SK-N-SH treated with all-trans-retinoic acid at 6 μM for 48 hours (cell line): ENCODE data around the gene PCDHGA1.
"Not testable (repeated sequence)": the region's sequence is repeated elsewhere in the genome, so short reads cannot be mapped to it uniquely, and the experiment has no call there.

Experiments
- ATAC-seq: fragments of 200-7000 bp; cut with Tn5 transposase; 3 replicates; pipeline ENCODE4 v1.9.1; 2020; ENCODE audit warnings: mild to moderate bottlenecking, moderate library complexity
- ARNTL ChIP-seq: fragments of 450-650 bp; formaldehyde crosslinking; IDR thresholded peaks from 2 replicates; pipeline ENCODE4 v1.5.0; 2020; ENCODE audit warnings: low read depth, mild to moderate bottlenecking, moderate library complexity, borderline replicate concordance
- BACH2 ChIP-seq: fragments of 250-450 bp; sonication (Bioruptor Pico); IDR thresholded peaks from 2 replicates; pipeline ENCODE4 v1.9.0; 2021; ENCODE audit warnings: mild to moderate bottlenecking, borderline replicate concordance
- ESRRG ChIP-seq: fragments of 250-450 bp; sonication (Bioruptor Pico); IDR thresholded peaks from 2 replicates; pipeline ENCODE4 v1.6.1; 2021; ENCODE audit warnings: mild to moderate bottlenecking
- ISL1 ChIP-seq: fragments of 250-450 bp; sonication (Bioruptor Pico); IDR thresholded peaks from 2 replicates; pipeline ENCODE4 v2.1.2; 2022; ENCODE audit warnings: mild to moderate bottlenecking, moderate library complexity
- OSR1 ChIP-seq: fragments of 250-450 bp; sonication (Bioruptor Pico); IDR thresholded peaks from 2 replicates; pipeline ENCODE4 v1.8.0; 2022; ENCODE audit warnings: moderate library complexity, mild to moderate bottlenecking, inconsistent platforms
- PPARA ChIP-seq: fragments of 250-450 bp; sonication (Bioruptor Pico); IDR thresholded peaks from 2 replicates; pipeline ENCODE4 v1.5.0; 2020; ENCODE audit warnings: mild to moderate bottlenecking, borderline replicate concordance
- RARB ChIP-seq: fragments of 250-450 bp; sonication (Bioruptor Pico); IDR thresholded peaks from 2 replicates; pipeline ENCODE4 v1.8.0; 2021; ENCODE audit warnings: mild to moderate bottlenecking, moderate library complexity
- TCF4 ChIP-seq: fragments of 250-450 bp; sonication (Bioruptor Pico); IDR thresholded peaks from 2 replicates; pipeline ENCODE4 v1.8.0; 2021; ENCODE audit warnings: mild to moderate bottlenecking, moderate library complexity, borderline replicate concordance
- TOX ChIP-seq: fragments of 250-450 bp; sonication (Bioruptor Pico); IDR thresholded peaks from 2 replicates; pipeline ENCODE4 v1.8.0; 2021; ENCODE audit warnings: mild to moderate bottlenecking, moderate library complexity, borderline replicate concordance
- ZFP3 ChIP-seq: fragments of 250-450 bp; sonication (Bioruptor Pico); IDR thresholded peaks from 2 replicates; pipeline ENCODE4 v1.5.0; 2020; ENCODE audit warnings: mild to moderate bottlenecking, moderate library complexity
- ZFP30 ChIP-seq: fragments of 450-650 bp; formaldehyde crosslinking; IDR thresholded peaks from 2 replicates; pipeline ENCODE4 v1.5.0; 2022; ENCODE audit warnings: mild to moderate bottlenecking, moderate library complexity
- ZNF565 ChIP-seq: fragments of 450-650 bp; formaldehyde crosslinking; conservative IDR thresholded peaks from 2 replicates; pipeline ENCODE4 v1.5.0; 2020; ENCODE audit warnings: low read depth, mild to moderate bottlenecking, moderate library complexity
- ZNF70 ChIP-seq: fragments of 450-650 bp; formaldehyde crosslinking; IDR thresholded peaks from 2 replicates; pipeline ENCODE4 v1.5.0; 2020; ENCODE audit warnings: mild to moderate bottlenecking, moderate library complexity
- ZNF8 ChIP-seq: fragments of 450-650 bp; formaldehyde crosslinking; IDR thresholded peaks from 2 replicates; pipeline ENCODE4 v1.5.0; 2020; ENCODE audit warnings: mild to moderate bottlenecking, moderate library complexity
- TF ChIP-seq, protein P1 (sequence below): fragments of 250-450 bp; sonication (Bioruptor Pico); IDR thresholded peaks from 2 replicates; pipeline ENCODE4 v1.5.1; 2020; ENCODE audit warnings: low read depth, mild to moderate bottlenecking, moderate library complexity
- TF ChIP-seq, protein P2 (sequence below): fragments of 250-450 bp; sonication (Bioruptor Pico); IDR thresholded peaks from 2 replicates; pipeline ENCODE4 v1.5.1; 2021; ENCODE audit warnings: mild to moderate bottlenecking, moderate library complexity
- TF ChIP-seq, protein P3 (sequence below): fragments of 250-450 bp; sonication (Bioruptor Pico); IDR thresholded peaks from 2 replicates; pipeline ENCODE4 v1.5.0; 2020; ENCODE audit warnings: mild to moderate bottlenecking, moderate library complexity
- TF ChIP-seq, protein P4 (sequence below): fragments of 250-450 bp; sonication (Bioruptor Pico); IDR thresholded peaks from 2 replicates; pipeline ENCODE4 v1.8.0; 2021; ENCODE audit warnings: low read depth, mild to moderate bottlenecking, moderate library complexity, borderline replicate concordance
- TF ChIP-seq, protein P5 (sequence below): fragments of 250-450 bp; sonication (Bioruptor Pico); IDR thresholded peaks from 2 replicates; pipeline ENCODE4 v1.8.0; 2020; ENCODE audit warnings: mild to moderate bottlenecking, moderate library complexity, borderline replicate concordance

Gene PCDHGA1

DNA sequence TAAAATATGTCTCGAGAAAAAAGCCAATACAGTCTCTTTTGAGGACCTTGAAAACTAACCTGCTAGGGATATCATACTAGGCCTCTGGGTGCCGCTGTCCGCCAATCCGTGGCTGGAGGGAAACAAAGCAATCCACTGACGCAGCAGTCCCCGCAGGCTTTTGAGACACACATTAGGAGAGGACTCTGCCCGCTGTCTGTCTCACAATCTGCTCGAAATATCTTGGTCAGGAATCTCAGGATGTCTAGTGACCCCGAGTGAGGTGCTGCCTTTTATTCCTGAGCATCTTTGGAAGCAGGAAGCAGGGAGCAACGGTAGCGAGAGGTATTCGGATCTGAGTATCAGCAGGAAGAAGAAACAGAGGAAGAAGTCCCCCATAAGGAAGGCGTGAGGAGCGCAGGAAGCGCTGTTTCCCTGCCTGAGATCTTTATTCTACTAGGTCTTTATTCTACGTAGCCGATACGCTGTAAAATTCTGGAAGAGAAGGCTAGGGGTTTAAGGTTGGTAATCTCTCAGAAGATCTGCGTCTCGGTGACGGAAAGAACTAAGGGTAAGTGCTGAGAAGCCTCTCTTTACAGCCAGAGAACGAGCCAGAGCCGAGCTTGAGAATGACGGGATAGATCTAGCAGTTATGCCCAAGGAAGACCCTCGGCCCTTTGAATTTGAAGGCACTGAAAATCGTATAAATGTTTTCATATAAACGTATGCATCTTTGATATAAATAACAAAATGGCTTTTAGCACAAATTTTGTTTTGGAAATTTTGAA, 4.0 kb upstream of the PCDHGA1 start (continued):
- no peak for TF ChIP-seq TOX (CRISPR knock-in tag)
- TF ChIP-seq ZFP3 (CRISPR knock-in tag), result no peak
- TF ChIP-seq PPARA (CRISPR knock-in tag), result no peak
- TF ChIP-seq ZNF565 (CRISPR knock-in tag), result no peak

DNA sequence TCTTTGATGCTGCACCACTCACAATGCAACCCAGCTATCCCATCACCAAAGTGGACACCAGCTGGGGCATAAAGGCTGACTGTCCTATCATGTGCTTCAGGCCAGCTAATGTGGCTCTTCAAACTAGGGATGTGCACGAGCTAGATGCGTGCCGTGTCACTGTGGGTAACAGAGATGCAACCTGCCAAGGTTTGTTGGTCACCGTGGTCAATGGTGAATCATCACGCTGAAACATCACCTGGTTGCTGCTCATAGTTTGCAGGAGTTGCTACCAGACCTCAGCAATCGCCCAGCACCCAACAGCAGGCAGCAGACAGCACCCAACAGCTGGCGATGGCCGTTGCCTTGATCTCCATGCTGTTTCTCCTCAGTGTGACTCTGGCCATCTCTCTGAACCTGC, 2.1 kb upstream of the PCDHGA1 start:
- no peak for ATAC-seq
- TF ChIP-seq RARB (CRISPR knock-in tag) (no peak), ESRRG (no peak)
- TF ChIP-seq, protein P1, sequence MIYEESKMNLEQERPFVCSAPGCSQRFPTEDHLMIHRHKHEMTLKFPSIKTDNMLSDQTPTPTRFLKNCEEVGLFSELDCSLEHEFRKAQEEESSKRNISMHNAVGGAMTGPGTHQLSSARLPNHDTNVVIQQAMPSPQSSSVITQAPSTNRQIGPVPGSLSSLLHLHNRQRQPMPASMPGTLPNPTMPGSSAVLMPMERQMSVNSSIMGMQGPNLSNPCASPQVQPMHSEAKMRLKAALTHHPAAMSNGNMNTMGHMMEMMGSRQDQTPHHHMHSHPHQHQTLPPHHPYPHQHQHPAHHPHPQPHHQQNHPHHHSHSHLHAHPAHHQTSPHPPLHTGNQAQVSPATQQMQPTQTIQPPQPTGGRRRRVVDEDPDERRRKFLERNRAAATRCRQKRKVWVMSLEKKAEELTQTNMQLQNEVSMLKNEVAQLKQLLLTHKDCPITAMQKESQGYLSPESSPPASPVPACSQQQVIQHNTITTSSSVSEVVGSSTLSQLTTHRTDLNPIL (CRISPR knock-in tag), result no peak
- TF ChIP-seq, protein P2, sequence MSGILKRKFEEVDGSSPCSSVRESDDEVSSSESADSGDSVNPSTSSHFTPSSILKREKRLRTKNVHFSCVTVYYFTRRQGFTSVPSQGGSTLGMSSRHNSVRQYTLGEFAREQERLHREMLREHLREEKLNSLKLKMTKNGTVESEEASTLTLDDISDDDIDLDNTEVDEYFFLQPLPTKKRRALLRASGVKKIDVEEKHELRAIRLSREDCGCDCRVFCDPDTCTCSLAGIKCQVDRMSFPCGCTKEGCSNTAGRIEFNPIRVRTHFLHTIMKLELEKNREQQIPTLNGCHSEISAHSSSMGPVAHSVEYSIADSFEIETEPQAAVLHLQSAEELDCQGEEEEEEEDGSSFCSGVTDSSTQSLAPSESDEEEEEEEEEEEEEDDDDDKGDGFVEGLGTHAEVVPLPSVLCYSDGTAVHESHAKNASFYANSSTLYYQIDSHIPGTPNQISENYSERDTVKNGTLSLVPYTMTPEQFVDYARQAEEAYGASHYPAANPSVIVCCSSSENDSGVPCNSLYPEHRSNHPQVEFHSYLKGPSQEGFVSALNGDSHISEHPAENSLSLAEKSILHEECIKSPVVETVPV (CRISPR knock-in tag), result no peak

DNA sequence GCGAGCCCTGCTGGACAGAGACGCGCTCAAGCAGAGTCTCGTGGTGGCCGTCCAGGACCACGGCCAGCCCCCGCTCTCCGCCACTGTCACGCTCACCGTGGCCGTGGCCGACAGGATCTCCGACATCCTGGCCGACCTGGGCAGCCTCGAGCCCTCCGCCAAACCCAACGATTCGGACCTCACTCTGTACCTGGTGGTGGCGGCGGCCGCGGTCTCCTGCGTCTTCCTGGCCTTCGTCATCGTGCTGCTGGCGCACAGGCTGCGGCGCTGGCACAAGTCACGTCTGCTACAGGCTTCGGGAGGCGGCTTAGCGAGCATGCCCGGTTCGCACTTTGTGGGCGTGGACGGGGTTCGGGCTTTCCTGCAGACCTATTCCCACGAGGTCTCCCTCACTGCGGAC, 2.3 kb downstream of the PCDHGA1 start:
- ATAC-seq, result not testable (repeated sequence)

DNA sequence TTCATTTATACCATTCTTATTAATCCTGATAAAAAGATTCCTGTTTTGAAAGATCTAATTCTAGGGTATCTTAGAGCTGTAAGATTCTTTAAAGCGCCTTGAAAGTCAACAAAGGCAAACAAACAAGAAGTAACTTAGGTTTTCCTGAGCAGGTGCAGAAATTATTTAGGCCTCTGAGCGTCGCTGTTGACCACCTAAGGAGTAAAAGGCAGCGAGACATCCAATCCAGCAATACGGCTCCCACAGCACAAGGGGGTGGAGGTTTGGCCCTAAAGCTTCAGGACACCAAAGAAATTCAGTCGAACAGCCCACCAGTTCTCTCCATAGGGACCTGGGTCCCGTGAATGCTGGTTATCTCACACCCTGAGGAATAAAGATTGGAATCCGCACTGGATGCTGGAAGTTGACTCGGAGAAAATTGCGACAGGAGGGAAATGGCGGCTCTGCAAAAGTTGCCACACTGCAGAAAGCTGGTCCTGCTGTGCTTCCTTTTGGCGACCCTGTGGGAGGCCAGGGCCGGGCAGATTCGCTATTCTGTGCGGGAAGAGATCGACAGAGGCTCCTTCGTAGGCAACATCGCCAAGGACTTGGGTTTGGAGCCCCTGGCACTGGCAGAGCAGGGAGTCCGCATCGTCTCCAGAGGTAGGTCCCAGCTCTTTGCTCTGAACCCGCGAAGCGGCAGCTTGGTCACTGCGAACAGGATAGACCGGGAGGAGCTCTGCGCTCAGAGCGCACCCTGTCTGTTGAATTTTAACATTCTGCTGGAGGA, 8.4 kb downstream of the PCDHGA1 start, which contains the start of gene PCDHGA2:
TSS of gene PCDHGA2 (plus strand) at position 223 of the 769 bp plus-strand sequence.
- TF ChIP-seq ZNF8 (CRISPR knock-in tag) (no peak), ZFP30 (CRISPR knock-in tag) (no peak), PPARA (CRISPR knock-in tag) (no peak), ZNF565 (CRISPR knock-in tag) (no peak), TOX (CRISPR knock-in tag) (no peak), ARNTL (CRISPR knock-in tag) (no peak), BACH2 (CRISPR knock-in tag) (no peak), ZFP3 (CRISPR knock-in tag) (no peak), ZNF70 (CRISPR knock-in tag) (no peak)
- TF ChIP-seq, protein P3, sequence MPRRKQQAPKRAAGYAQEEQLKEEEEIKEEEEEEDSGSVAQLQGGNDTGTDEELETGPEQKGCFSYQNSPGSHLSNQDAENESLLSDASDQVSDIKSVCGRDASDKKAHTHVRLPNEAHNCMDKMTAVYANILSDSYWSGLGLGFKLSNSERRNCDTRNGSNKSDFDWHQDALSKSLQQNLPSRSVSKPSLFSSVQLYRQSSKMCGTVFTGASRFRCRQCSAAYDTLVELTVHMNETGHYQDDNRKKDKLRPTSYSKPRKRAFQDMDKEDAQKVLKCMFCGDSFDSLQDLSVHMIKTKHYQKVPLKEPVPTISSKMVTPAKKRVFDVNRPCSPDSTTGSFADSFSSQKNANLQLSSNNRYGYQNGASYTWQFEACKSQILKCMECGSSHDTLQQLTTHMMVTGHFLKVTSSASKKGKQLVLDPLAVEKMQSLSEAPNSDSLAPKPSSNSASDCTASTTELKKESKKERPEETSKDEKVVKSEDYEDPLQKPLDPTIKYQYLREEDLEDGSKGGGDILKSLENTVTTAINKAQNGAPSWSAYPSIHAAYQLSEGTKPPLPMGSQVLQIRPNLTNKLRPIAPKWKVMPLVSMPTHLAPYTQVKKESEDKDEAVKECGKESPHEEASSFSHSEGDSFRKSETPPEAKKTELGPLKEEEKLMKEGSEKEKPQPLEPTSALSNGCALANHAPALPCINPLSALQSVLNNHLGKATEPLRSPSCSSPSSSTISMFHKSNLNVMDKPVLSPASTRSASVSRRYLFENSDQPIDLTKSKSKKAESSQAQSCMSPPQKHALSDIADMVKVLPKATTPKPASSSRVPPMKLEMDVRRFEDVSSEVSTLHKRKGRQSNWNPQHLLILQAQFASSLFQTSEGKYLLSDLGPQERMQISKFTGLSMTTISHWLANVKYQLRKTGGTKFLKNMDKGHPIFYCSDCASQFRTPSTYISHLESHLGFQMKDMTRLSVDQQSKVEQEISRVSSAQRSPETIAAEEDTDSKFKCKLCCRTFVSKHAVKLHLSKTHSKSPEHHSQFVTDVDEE (CRISPR knock-in tag), result no peak
- TF ChIP-seq, protein P2 (CRISPR knock-in tag), result no peak
- 0 out of 3 replicates have a peak, but pooled peaks have one; percentile 25 for ATAC-seq

DNA sequence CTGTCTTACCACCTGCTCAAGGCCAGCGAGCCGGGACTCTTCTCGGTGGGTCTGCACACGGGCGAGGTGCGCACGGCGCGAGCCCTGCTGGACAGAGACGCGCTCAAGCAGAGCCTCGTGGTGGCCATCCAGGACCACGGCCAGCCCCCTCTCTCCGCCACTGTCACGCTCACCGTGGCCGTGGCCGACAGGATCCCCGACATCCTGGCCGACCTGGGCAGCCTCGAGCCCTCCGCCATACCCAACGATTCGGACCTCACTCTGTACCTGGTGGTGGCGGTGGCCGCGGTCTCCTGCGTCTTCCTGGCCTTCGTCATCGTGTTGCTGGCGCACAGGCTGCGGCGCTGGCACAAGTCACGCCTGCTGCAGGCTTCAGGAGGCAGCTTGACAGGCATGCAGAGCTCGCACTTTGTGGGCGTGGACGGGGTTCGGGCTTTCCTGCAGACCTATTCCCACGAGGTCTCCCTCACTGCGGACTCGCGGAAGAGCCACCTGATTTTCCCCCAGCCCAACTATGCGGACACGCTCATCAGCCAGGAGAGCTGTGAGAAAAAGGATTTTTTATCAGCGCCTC, 10.6 kb downstream of the PCDHGA1 start:
- not testable (repeated sequence) for ATAC-seq

DNA sequence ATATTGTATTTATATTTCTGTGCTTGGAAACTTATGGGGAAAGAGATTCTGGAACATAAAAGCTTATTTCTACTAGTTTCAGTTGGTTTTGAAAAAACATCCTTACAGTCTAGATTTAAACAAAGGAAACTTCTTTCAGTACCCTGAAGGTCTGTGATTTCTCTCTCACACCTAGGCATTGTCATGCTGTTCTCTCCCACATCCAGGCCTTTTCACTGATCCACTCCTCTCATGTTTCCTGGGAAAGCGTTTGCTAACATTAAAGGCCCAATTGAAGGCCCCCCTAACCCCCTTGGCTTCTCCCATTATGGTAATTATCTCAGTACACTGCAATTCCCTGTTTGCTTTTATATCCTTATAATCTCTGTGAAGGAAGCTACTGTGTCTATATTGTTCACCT, 12.5 kb downstream of the PCDHGA1 start:
- ATAC-seq, result no peak
- TF ChIP-seq ESRRG (no peak), OSR1 (CRISPR knock-in tag) (no peak), BACH2 (CRISPR knock-in tag) (no peak), TCF4 (CRISPR knock-in tag) (no peak), ZFP3 (CRISPR knock-in tag) (no peak), ISL1 (CRISPR knock-in tag) (no peak)
- TF ChIP-seq, protein P4, sequence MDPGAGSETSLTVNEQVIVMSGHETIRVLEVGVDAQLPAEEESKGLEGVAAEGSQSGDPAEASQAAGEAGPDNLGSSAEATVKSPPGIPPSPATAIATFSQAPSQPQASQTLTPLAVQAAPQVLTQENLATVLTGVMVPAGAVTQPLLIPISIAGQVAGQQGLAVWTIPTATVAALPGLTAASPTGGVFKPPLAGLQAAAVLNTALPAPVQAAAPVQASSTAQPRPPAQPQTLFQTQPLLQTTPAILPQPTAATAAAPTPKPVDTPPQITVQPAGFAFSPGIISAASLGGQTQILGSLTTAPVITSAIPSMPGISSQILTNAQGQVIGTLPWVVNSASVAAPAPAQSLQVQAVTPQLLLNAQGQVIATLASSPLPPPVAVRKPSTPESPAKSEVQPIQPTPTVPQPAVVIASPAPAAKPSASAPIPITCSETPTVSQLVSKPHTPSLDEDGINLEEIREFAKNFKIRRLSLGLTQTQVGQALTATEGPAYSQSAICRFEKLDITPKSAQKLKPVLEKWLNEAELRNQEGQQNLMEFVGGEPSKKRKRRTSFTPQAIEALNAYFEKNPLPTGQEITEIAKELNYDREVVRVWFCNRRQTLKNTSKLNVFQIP (CRISPR knock-in tag), result no peak
- TF ChIP-seq, protein P5, sequence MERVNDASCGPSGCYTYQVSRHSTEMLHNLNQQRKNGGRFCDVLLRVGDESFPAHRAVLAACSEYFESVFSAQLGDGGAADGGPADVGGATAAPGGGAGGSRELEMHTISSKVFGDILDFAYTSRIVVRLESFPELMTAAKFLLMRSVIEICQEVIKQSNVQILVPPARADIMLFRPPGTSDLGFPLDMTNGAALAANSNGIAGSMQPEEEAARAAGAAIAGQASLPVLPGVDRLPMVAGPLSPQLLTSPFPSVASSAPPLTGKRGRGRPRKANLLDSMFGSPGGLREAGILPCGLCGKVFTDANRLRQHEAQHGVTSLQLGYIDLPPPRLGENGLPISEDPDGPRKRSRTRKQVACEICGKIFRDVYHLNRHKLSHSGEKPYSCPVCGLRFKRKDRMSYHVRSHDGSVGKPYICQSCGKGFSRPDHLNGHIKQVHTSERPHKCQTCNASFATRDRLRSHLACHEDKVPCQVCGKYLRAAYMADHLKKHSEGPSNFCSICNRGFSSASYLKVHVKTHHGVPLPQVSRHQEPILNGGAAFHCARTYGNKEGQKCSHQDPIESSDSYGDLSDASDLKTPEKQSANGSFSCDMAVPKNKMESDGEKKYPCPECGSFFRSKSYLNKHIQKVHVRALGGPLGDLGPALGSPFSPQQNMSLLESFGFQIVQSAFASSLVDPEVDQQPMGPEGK (CRISPR knock-in tag), result no peak
